Right kidney (tissue), 1 donor: Measurements from ENCODE around the gene NETO2.

Experiments
- DNase-seq: peaks from one replicate; pipeline ENCODE4 v3.0.0-alpha.2; 2016

NETO2 gene

DNA sequence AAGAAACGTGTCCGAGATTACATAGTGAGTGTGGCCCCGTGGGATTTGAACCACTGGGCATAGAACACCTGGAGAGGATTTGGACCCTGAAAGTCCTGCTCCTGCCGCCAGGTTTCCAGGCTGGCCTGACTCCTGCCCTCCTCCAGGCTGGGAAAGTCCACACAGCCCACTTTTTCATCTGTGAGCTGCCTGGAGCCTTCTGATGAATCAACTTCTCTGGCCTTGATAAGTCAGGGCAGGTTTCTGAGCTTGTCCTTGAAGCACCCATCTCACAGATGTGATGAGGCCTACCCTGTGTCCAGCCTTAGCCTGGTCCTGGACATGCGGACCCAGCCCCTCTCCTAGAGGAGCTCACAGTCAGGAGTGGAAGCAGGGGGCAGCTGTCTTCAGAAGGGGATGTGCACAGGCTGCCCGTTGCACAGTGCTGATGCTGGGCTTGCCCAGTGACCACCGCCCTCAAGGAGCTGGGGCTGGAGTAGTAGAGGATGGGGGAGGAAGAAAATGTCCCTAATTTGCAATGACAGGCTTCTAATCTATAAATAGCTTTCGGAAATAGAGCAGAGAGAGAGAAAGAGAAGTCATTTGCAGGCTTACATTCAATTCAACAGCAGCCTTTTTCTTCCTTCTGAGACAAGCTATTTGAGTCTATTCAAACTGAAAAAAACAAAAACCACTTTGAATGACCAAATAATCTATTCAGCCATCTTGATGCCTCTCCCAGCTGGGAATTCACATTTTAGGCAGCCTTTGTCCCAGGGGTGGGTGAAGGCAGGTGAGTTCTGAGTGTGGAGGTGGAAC, 96.8 kb downstream of the NETO2 start:
- DNase-seq, result no peak

DNA sequence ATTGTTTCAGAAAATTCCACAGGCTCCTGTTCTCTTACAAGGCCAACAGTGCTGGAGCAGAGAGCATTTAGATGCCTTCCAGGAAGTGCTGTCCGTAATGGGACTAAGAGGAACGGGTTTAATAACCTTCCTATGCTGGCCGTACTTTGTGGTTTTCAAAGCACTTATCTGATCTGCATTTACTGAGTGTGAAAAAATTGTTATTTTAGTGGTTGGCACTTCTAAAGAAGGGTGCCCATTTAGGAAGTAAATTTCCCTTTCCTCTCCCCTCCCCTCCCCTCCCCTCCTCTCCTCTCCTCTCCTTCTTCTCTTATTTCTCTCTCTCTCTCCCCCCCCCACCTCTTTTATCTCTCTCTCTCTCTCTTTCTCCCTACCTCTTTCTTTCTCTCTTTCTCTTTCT, 98.3 kb downstream of the NETO2 start:
- DNase-seq, result no peak

DNA sequence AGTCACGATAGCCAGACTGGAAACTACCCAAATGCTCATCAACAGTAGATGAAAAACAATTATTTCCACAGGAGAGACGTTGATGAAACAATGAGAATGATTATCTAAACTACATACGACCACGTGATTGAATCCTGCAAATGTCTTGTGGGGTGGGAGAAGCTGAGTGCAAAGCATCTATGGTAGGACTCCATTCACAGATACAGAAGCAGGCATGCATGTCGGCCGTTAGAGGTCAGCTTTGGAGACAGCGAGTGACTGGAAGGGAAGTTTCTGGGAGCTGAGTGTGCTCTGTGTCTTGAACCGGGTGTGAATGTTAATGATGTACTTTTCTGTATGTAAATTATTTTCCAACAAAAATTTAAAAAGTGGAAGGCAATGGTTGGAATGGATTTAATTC, 98.7 kb downstream of the NETO2 start:
- peak; percentile 10 for DNase-seq

DNA sequence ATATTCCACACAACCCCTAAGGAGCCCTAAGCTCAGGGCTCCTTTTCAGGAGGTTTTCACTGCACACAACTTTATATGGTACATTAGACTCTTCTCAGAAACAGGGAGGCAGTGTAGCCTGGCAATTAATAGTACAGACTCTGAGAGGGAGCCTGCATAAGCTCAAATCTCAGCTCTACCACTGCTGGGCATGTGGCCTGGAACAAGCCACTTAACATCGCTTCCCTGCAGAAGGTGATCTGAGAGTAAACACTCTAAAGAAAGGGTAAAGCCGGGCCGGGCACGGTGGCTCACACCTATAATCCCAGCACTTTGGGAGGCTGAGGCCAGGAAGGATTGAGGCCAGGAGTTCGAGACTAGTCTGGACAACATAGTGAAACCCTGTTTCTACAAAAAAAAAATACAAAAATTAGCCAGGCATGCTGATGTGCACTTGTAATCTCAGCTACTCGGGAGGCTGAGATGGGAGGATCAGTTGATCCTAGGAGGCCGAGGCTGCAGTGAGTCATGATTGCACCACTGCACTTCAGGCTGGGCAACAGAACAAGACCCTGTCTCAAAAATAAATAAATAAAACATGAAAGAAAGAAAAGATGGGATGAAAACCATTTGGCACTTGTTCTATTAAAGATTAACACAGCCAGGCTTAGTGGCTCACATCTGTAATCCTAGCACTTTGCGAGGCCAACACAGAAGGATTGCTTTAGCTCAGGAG, 99.6 kb downstream of the NETO2 start:
- DNase-seq, result no peak

DNA sequence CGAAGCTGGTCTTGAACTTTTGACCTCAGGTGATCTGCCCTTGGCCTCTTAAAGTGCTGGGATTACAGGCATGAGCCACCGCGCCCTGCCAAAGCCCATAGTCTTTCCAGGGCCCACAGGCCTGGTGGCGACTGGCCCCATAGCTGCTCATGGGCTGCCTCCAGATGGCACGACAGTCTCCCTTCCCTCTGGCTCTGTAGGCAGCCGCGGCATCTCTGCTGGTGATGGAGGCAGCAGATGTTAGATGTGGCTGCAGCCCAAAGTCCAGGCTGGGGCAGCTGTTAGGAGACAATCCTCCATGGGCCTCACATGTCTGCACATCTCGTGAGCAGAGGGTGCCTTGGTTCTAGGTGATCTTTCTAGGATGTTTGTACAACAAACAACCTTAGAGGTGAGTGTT, 100.5 kb downstream of the NETO2 start:
- DNase-seq, result no peak

DNA sequence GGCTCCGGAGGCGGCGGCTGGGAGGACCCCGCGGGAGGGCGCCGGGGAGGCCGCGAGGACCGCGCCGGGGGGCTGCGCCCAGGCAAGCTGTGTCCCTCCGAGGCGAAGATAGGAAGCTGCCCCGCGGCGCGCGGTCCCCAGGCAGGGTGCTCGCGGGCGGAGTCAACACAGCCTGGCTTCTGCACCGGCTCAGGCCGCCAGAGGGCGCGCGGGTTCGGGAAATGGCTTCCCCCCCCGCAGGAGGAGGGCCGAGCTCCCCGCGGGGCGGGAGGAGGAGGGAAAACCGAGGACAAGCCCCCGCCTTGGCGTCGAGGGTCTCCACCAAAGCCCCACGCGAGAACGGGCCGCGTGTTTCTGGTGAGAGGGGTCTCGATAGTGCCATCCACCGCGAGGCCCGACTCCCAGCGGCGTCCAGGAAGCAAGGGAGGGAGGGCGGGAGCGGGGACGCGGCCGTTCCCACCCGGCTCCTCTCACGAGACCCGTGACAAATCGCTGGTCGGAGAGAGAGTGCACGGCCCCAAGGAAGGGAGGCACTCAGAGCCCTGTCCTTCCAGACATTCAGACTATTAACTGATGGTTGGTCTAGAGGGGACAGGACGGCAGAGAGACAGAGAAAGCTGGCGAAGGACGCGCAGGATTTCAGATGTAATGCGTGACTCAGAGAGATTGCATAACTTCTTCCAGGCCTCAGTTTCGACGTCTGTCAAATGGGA, 105.8 kb downstream of the NETO2 start:
- peak; percentile 89 for DNase-seq

DNA sequence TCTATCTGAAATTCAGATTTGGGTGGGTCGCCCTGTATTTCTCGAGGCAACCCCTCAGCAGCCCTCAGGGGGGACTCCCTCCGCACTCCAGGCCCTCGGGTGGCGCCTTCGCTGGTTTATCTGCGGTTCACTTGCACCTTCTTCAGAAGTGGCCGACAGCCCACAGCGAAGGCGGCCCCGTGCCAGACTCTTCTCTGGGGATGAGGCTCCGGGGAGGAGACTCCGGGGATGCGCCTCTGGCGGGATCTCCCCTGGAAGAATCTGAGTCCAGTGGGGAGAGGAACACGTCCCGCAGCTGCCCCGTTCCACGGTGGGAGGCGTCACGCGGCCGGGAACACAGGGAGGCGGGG, 106.4 kb downstream of the NETO2 start:
- no peak for DNase-seq

DNA sequence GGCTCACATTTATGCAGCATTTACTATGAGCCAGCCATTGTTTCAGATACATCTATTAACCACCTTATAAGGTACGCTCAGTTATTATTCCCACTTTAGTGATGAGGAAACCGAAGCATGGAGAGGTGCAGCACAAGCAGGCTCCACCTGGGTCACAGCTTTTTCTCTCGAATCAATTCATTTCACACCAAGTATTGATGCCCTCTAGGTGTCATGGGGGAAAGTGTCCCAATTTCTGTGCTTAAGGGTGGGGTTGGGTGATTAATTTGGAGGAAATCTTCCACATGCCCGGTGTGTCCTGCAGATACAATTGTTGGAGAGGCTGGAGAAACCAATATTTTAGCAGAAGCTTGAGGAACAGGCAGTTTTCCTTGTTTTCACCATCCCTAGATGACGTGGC, 107.5 kb downstream of the NETO2 start:
- no peak for DNase-seq

DNA sequence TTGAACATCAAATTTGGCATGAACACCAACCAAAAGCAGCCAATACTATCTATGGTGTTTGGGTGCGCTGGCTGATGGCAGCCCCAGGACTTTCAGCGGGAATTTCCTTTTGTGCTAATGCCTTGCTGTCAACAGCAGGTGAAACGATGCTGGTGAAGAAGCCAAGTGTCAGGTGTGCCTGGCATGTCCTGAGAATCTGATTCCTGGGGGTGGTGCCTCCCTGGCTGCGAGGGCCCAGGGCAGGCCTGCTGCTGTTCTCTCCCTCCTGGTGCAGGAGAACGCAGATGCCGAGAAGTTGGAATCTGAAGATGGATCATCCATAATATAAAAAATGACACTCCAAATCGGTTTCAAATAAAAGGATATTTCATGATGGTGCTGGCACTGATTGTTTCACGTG, 108.3 kb downstream of the NETO2 start:
- DNase-seq, result no peak

DNA sequence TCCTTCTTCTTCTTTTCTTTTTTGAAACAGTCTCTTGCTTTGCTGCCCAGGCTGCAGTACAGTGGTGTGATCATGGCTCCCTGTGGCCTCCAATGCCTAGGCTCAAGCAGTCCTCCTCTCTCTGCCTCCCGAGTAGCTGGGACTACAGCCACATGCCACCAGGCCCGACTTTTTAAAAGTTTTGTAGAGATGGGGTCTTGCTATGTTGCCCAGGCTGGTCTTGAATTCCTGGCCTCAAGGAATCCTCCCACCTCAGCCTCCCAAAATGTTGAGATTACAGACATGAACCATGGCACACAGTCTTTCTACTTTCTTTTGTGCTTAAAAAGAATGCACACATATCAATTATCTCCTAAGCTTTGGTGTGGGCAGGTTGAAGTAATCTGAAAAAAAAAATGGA, 109.3 kb downstream of the NETO2 start:
- no peak for DNase-seq

DNA sequence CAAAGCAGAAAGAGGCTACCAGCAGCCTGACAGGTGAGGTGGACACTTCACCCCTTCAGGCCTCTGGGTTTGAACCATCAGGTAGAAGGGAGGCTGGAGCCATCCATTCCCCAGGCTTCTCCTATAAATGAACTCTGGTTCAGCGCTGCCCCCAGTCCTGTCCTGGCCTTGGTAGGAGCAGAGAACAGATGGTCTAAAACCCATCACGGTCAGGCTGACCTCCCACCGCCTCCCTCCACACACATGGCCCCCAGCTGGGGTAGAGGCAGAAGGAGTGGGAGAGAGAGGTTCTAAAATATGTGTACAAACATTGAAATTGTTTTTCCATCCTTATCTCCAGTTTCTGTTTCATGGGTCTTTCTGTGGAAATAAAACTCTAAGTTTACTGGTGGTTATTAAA, 110.6 kb downstream of the NETO2 start:
- no peak for DNase-seq

DNA sequence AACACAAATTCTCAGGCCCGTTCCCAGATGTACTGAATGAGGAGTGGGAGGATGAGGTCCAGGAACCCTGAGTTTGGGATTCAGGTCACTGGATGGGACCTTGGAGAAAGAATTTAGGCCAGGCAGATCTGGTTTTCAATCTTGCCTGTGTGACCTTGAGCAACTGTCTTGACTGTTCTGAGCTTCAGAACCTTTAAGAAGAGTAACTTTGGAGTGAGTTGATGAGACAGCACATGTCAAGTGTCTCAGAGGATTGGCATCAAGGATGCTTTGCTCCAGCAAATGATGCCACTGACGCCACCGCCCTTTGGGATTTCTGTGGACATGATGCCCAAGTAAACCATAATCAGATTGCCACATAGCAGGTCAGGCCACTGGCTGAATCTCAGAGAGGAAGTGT, 114.0 kb downstream of the NETO2 start:
- DNase-seq, result no peak

DNA sequence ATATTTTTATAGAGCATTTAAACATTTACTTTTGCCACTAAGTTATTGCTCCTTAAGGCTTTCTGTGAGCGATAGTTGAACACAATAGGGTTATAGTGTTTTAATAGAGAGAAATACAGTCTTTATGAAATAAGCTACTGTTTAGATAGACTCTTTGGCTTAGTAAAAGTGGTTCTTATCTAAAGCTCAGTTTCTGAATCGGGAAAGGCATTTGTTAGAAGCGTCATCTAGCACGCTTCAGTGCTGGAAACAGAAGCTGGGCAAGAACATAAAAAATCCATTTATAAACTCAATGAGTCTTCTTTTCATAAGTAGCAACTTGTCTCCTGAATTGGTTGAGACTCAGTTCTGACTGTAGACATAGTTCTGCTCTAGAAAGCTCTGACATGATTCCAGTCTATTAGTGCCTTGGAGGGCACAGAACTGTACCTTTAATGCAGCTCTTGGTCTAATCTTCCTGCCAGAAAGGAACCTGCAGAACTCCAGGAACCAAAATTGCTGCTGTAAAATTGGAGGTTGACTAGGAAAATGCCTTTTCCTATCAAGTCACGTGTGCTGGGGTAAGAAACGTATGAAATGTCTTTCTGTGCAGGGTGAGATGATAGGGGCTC, 114.9 kb downstream of the NETO2 start:
- no peak for DNase-seq
